GM23248 (cell line): ENCODE data around the gene LOXHD1.

Experiments used
- EZH2 ChIP-seq: fragments of 200-600 bp; sonication (generic); IDR thresholded peaks from 2 replicates; pipeline ENCODE4 v1.6.1; 2018; ENCODE audit warnings: antibody characterized with exemption, mild to moderate bottlenecking; ENCODE audit not compliant: insufficient read depth, poor library complexity, severe bottlenecking
- EZH2phosphoT487 ChIP-seq: fragments of 200-600 bp; sonication (generic); IDR thresholded peaks from 2 replicates; pipeline ENCODE4 v1.6.1; 2018; ENCODE audit warnings: antibody characterized with exemption, moderate library complexity, mild to moderate bottlenecking, low read depth; ENCODE audit not compliant: insufficient read depth

GRCh38 chr18:46578987-46579386, 78.0 kb downstream of the LOXHD1 start:
- no peak for TF ChIP-seq EZH2phosphoT487
- TF ChIP-seq EZH2 = no peak
